M059J (cell line): ENCODE results near the gene ANKHD1. TPM values are rescaled to one million over a fixed set of nuclear protein-coding genes. Genes with fewer than 3 reads are reported as not detected.
"Not testable (repeated sequence)": the region's sequence is repeated elsewhere in the genome, so short reads cannot be mapped to it uniquely, and the experiment has no call there.

Experiments used
- DNase-seq: peaks from one replicate; pipeline ENCODE4 v3.0.0-alpha.2; 2012; ENCODE audit warnings: low read depth
- total RNA-seq: library from RNA; depleted of rRNA; stranded (reverse); fragments of >200 nt; shearing (Covaris generic); gene quantifications from 2 replicates; pipeline ENCODE4 v1.2.3, GENCODE V29; 2014

The ANKHD1 gene
- total RNA-seq, 1 experiment from 2014 or later: 48.5 TPM

DNA sequence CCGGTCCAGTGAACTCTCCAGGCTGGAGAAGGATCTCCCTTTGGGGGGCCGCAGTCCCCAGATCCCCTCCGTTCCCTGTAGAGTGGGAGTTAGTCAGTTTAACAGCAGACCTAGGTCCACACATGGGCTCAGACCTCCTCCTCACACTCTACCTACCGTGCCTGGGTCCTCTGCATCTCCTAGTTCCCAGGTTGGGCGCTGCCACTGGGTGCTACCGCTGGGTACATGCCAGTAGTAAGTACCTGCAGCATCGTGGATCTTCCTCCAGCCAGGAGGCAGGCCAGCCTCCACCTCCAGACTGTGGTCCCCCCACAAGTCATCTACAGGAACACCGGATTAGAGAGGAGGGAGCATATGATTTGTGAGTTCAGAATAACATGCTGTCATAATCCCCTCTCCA, 162.0 kb downstream of the ANKHD1 start:
- DNase-seq: no peak

DNA sequence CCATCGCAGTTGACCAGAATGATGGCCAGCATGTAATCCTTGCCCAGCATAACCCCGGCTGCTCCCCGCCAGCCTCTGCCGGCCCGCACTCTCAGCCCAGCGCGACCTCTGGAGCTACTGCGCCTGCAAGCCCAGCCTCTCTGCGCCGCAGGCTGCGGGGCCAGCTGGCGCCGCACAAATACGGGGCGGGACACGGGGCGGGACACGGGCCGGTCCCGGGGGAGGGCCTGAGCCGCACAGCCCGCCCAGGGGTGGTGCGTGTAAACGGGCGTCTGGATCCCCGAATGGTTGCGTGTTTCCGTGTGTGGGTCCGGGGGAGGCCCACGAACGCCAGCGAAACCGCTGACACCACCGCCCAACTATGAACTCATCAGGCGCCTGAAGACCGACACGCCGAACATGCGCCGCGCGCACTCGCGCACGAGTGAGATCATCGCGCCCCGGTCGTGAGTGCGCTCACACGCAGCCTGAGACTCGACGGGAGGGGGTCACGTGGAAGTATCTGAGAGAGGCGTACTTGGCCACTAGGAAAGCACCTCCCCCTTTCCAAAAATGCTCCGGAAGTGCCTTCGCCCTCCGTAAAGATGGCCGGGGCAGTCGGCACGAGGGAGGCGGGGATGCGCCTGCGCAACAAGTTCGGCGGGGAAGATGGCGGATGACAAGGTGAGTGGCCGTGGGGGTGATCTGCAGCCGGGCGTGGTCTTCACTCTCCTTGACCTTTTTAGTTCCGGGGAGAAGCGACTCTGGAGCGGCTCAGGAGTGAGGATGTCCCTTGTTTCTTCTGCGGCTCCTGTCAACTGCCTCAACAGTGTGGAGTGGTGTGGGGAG, 162.8 kb downstream of the ANKHD1 start, which contains the start of the genes APBB3 and SLC35A4:
Gene APBB3 (minus strand): TSS at position 403 of the 828 bp plus-strand sequence. CDS start 353 bp downstream, at position 50.
Gene SLC35A4 (plus strand): TSS at position 633 of the 828 bp plus-strand sequence. CDS start 2,342 bp downstream, outside the sequence.
- peak; percentile 98 for DNase-seq

DNA sequence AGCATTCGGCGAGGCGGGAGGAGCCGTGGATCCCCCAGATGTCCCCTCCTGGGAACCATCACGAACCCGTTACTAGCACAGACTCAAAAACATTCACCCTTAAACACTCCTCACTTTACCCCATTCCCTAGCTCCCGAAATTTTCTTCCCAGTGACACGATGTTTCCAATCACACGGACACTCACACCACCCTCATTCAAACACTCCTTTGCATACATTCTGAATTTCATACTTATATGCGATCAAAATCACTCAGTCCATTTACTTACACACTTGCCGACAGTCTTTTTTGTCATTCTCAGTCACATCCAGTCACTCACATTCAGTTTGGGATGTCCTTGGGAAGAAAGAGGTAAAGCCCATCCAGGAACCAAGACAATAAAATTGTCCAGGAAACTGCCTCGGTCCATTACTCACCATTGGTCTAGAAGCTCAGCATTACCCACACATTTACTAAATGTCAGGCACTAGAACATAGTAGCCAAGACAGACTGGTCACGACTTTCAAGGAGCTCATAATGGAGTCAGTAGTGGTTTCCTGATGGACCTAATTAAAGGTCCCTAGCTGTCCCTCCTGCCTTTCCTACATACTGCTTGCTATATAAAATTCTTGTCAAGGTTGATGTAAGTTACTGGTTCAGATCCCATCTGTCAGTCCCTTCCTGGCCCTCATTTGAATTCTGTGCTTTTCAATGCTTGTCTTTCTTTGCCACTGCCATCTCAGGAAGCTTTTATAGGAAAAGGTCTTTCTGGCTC, 163.6 kb downstream of the ANKHD1 start:
- DNase-seq: peak; percentile 54

DNA sequence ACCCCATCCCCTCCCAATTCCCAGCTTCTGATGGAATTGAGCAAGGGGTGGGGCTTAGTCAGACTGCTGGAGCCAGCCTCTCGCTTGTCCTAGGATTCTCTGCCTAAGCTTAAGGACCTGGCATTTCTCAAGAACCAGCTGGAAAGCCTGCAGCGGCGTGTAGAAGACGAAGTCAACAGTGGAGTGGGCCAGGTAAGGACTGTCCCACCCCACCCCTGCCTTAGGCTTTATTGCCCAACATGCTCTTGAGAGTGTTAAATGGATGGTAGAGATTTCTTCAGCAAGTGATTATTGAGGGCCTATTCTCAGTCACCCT, 164.1 kb downstream of the ANKHD1 start:
- DNase-seq: no peak

DNA sequence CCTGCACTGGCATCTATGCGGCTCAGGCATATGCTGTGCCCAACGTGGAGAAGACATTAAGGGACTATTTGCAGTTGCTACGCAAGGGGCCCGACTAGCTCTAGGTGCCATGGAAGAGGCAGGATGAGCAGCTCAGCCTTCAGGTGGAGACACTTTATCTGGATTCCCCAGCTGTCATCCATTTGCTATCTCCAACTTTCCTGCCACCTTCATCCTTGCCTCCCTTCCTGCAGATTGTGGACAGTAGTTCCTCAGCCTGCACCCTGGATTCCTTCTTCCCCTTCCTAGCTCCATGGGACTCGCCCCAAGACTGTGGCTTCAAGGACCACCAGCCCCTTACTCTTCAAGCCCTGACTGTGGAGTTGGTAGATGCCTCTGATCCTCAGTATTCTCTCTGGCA, 165.0 kb downstream of the ANKHD1 start:
- no peak for DNase-seq

DNA sequence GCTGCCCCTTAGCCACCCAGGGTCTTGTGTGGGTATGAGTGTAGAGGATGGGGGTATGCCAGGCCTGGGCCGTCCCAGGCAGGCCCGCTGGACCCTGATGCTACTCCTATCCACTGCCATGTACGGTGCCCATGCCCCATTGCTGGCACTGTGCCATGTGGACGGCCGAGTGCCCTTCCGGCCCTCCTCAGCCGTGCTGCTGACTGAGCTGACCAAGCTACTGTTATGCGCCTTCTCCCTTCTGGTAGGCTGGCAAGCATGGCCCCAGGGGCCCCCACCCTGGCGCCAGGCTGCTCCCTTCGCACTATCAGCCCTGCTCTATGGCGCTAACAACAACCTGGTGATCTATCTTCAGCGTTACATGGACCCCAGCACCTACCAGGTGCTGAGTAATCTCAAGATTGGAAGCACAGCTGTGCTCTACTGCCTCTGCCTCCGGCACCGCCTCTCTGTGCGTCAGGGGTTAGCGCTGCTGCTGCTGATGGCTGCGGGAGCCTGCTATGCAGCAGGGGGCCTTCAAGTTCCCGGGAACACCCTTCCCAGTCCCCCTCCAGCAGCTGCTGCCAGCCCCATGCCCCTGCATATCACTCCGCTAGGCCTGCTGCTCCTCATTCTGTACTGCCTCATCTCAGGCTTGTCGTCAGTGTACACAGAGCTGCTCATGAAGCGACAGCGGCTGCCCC, 165.6 kb downstream of the ANKHD1 start:
- DNase-seq: no peak

DNA sequence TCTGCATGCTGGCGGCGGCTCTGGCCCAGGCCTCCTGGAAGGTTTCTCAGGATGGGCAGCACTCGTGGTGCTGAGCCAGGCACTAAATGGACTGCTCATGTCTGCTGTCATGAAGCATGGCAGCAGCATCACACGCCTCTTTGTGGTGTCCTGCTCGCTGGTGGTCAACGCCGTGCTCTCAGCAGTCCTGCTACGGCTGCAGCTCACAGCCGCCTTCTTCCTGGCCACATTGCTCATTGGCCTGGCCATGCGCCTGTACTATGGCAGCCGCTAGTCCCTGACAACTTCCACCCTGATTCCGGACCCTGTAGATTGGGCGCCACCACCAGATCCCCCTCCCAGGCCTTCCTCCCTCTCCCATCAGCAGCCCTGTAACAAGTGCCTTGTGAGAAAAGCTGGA, 166.2 kb downstream of the ANKHD1 start:
- DNase-seq: no peak

DNA sequence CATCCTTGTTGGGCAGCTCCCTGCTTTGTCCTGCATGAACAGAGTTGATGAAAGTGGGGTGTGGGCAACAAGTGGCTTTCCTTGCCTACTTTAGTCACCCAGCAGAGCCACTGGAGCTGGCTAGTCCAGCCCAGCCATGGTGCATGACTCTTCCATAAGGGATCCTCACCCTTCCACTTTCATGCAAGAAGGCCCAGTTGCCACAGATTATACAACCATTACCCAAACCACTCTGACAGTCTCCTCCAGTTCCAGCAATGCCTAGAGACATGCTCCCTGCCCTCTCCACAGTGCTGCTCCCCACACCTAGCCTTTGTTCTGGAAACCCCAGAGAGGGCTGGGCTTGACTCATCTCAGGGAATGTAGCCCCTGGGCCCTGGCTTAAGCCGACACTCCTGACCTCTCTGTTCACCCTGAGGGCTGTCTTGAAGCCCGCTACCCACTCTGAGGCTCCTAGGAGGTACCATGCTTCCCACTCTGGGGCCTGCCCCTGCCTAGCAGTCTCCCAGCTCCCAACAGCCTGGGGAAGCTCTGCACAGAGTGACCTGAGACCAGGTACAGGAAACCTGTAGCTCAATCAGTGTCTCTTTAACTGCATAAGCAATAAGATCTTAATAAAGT, 166.9 kb downstream of the ANKHD1 start:
- DNase-seq: no peak

DNA sequence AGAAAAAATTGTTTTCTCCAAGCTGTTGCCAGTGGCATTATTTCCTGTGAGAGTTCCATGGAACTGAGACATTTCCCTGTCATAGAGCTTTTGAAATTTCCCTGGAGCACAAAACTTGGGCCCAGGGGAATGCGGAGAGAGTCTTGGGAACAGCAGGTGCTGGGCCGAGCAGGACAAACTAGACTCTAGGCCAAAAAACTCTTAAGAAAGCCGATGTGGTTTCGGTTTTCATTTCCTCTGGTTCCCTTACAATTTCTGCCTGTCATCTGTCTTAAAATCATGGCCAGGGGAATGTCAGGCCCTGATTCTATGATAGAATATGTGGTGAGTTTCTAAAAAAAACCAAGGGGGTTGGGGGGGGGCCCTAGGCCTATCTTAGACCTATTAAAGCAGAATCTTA, 167.6 kb downstream of the ANKHD1 start:
- DNase-seq: no peak

DNA sequence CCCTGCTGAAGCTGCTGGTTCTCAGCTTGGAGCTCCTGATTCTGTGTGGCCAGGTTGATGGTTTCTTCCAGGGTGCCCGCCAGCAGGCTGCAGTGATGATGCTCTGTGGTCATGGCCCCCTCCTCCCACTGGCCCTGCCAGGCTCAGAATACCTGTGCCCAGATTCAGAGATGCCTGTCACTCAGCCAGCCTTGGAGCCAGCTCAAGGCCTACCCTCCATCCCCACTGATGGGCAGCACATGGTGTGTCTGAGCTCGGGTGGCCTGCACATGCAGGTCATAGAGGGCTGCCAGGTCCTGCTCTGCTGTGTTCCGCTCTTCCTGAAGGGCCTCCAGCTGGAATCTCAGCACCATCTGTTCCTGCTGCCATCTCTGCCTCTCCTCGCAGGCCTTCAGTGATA, 168.4 kb downstream of the ANKHD1 start:
- no peak for DNase-seq

DNA sequence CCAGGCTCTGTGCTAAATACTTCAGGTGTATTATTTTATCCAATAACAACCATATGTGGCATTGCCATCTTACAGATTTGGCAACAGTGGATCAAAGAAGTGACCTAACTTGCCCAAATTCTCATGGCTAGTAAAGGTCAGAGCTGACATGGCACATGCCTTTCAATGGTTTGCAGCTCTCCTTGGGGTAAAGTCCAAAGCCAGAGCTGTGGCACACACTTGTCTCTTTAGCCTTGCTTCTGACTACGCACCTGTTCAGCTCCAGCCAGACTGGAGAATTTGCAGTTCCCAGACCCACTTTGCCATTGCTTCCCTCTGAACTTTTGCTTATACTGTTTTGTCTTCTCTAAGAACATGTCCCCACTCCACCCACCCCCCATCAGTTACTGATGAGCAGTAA, 168.9 kb downstream of the ANKHD1 start:
- DNase-seq: no peak

DNA sequence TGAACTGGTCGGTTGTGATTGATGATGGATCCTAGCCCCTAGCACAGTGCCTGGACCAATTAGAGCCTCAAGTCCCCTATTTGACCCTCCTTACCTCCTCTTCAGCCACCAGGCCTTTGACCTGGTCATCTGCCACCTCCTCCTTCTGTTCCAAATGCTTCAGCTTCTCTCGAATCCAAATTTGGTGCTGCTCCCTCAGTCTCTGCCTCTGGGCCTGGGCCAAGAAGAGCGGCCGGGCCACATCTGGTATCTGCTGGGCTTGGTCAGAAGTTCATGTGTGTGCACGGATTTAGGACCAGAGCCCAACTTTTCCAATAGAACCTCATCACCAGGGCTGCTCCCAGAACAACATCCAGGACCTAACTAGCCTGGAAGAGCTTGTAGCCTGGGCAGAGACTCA, 169.5 kb downstream of the ANKHD1 start:
- DNase-seq: no peak

DNA sequence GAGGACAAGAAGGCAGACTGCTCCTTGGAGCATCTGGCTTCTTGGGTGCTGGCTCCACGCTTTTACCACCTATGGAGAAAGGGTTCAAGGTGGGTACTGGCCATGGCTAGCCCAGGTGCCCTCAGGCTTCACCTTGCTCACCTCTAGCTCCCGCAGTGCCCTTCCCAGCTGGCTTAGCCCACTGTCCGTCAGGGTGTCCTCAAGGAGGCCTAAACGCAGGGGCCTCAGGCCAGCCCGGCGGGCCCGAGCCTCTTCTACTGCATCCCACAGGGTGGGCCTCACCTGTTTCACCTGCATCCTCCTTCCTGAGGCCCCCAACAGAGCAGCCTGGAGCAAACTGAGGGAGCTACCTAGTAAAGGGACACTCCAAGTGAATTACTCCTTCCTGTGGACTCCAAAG, 172.1 kb downstream of the ANKHD1 start:
- no peak for DNase-seq

DNA sequence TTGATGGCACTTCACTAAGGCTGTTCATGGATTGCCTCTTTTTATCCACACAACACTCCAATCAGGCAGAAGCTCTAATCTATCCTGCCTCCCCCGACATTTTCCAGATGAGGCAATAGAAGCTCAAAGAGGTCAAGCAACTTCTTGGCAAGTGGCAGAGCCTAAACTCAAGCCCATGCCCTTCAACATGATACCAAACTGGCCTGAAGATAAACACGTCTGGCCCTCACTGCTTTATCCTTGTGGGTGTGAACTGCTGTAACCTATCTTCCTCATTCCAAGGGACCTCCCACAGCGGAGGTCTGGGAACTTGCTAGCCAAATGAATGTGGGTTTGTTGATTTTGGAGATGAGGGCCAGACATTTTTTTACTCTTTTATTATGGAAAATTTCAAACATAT, 172.5 kb downstream of the ANKHD1 start:
- no peak for DNase-seq

DNA sequence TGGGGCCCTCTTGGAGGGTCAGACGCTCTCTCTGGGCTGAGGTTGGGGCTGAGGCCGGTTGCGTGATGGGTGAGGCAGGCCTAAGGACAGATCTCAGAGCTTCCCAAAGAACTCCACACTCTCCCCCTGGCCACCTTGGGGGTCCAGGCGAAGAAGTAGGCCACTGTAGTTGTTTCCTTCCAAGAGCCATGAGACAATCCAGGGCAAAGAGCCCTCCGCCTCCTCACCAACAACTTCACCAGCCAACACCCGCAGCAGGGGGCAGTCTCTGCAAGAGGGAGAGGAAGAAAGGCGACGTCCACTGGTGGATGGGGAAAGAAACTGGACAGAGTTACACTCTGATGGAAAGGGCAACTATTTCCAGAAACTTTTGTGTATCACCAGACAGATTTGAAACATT, 173.7 kb downstream of the ANKHD1 start:
- DNase-seq: peak; percentile 58

DNA sequence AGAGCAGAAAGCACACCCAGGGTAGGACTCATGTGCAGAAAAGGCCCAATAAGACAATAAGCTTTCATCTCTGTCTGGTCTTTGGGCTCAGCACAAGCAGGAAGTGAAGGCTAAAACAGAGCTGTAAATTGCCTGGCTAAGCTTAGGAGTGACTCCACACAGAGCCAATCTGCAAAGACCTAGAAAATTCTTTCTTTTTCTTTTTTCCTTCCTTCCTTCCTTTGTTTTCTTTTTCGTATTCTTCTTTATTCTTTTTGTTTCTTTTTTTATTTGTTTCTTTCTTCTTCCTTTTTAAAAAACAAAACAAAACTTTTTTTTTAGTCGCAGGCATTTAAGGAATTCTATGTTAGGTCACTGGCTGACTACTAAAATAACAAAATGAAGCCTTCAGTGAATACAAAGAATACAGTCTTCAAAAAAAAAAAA, 175.2 kb downstream of the ANKHD1 start:
- DNase-seq: no peak

DNA sequence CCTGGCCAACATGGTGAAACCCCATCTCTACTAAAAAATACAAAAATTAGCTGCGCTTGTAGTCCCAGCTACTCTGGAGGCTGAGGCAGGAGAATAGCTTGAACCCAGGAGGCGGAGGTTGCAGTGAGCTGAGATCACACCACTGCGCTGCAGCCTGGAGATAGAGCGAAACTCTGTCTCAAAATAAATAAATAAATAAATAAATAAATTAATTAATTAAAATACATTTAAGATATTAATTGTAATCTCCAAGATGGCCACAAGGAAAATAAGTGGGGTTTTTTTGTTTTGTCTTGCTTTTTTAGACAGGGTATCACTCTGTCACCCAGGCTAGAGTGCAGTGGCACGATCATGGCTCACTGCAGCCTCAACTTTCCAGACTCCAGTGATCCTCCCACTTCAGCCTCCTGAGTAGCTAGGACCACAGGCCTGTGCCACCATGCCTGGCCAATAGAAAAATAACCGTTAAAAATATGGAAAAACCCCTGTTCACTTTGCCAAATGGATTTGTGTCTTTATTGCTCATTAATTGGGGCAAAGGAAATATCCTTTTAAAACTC, 177.6 kb downstream of the ANKHD1 start:
- not testable (repeated sequence) for DNase-seq

DNA sequence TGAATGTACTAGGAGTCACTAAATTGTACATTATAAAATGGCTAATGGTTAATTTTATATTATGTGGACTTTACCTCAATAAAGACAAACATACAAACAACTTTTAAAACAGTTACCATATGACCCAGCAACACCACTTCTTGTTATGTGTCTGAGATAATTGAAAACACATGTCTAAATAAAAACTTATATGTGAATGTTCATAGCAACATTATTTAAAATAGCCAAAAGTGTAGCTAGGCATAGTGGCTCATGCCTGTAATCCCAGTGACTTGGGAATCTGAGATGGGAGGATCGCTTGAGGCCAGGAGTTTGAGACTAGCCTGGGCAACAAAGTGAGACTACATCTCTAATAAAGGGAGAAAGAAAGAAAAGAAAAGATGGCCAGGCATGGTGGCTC, 185.9 kb downstream of the ANKHD1 start:
- no peak for DNase-seq

DNA sequence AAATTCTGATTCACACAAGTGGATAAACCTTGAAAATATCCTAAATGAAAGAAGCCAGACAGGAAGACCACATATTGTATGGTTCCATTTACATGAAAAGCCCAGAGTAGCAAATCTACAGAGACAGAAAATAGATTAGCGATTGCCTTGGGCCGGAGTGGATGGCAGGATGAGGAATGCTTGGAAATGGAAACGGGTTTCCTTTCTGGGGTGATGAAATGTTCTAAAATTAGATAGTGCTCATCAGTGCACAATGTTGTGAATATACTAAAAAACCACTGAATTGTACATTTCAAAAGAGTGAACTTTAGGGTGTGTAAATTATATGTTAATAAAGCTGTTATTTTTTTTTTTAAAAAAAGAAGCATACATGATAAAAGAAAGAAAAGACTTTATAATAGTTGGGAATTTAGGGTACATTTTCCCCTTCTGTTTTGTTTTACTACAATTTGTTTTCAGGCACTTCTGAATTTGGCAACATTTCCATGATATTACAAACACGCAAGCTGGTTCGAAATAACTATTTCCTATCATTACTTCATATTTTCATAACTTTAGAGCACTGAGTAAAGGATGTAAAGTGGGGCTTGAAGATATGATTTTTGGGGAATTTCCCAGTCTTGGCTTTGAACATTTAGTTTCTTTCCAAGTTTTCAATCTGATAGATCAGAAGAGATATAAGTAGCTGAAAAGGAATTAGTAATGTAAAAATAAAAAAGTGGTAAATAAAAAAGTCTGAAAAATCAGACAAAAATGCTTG, 186.9 kb downstream of the ANKHD1 start:
- peak; percentile 29 for DNase-seq
